ENCODE measurements around the gene GAK.

DNA sequence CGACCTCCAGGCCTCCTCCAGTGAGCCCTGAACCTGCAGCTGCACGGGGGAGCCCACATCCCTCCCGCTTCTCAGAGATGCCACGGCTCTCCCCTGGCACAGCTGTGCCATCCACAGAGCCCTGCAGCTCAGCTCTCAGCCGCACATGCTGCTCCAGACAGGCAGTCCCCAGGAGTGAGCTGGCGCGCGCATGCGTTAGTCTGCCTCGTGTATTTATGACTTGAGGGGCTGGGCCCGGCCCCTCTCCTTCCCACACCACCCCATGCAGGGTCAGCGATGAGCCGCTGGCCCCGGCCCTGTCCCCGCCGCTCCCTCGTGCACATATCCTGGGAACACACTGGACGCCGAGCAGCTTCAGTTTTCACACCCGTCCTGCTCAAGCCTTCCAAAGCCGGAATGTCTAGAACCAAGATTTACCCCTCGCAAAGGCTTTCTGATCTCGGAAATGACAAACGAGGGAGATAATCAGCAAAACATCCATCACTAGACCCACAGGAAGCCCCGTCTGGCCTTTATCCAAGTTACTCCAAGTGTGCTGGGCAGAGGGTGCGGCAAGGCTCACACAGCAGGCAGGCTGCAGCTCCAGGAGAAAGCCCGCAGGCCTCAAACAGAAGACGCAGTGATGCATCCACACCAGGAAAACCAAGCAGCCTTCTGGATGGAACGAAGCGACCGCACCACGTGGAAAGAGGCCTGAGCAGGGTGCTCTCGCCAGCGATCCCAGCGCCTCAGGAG, 24.3 kb downstream of the GAK start:
- TF ChIP-seq, protein P1, sequence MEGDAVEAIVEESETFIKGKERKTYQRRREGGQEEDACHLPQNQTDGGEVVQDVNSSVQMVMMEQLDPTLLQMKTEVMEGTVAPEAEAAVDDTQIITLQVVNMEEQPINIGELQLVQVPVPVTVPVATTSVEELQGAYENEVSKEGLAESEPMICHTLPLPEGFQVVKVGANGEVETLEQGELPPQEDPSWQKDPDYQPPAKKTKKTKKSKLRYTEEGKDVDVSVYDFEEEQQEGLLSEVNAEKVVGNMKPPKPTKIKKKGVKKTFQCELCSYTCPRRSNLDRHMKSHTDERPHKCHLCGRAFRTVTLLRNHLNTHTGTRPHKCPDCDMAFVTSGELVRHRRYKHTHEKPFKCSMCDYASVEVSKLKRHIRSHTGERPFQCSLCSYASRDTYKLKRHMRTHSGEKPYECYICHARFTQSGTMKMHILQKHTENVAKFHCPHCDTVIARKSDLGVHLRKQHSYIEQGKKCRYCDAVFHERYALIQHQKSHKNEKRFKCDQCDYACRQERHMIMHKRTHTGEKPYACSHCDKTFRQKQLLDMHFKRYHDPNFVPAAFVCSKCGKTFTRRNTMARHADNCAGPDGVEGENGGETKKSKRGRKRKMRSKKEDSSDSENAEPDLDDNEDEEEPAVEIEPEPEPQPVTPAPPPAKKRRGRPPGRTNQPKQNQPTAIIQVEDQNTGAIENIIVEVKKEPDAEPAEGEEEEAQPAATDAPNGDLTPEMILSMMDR (IDR thresholded peaks at IDR 0.05) = no peak
- TF ChIP-seq POLR2AphosphoS5 (IDR thresholded peaks at IDR 0.05; ENCODE audit: insufficient read depth in 1 of 2, low read depth in 1 of 2) = no peak
- TF ChIP-seq POLR2A (IDR thresholded peaks at IDR 0.05) = no peak

All from vagina (tissue), 2 donors.